GM19372 (cell line): ENCODE data around the gene UGT1A8.
"Not testable (repeated sequence)": the region's sequence is repeated elsewhere in the genome, so short reads cannot be mapped to it uniquely, and the experiment has no call there.

Source experiments
- ATAC-seq: cut with Tn5 transposase; IDR thresholded peaks from one replicate; pipeline ENCODE4 v1.9.1; 2021; ENCODE audit warnings: mild to moderate bottlenecking, low read depth, moderate library complexity; ENCODE audit not compliant: unreplicated experiment

UGT1A8 gene

GRCh38 chr2:233681521-233682099, 64.2 kb downstream of the UGT1A8 start, which contains the start of gene UGT1A7:
Gene UGT1A7, plus strand, starts transcription at chr2:233681901. Its CDS starts 37 bp downstream, at chr2:233681938.
- ATAC-seq = no peak

GRCh38 chr2:233684640-233685039, 67.2 kb downstream of the UGT1A8 start:
- no peak for ATAC-seq

GRCh38 chr2:233686928-233687327, 69.5 kb downstream of the UGT1A8 start:
- no peak for ATAC-seq

- no peak for ATAC-seq
Measured at GRCh38 chr2:233688341-233688740, 70.9 kb downstream of the UGT1A8 start.

GRCh38 chr2:233689031-233689430, 71.6 kb downstream of the UGT1A8 start:
- ATAC-seq = no peak

GRCh38 chr2:233689501-233689900, 72.1 kb downstream of the UGT1A8 start:
- ATAC-seq = no peak

GRCh38 chr2:233690444-233690843, 73.0 kb downstream of the UGT1A8 start:
- ATAC-seq = no peak

GRCh38 chr2:233691443-233692433, 74.3 kb downstream of the UGT1A8 start:
- no peak for ATAC-seq

- ATAC-seq = no peak
Measured at GRCh38 chr2:233692648-233693047, 75.2 kb downstream of the UGT1A8 start, which contains the start of gene UGT1A6. Gene UGT1A6, plus strand, starts transcription at chr2:233692890. Its CDS starts 115 bp downstream, at chr2:233693005.

GRCh38 chr2:233693963-233694362, 76.5 kb downstream of the UGT1A8 start:
- no peak for ATAC-seq

GRCh38 chr2:233698740-233699139, 81.3 kb downstream of the UGT1A8 start:
- ATAC-seq = no peak

GRCh38 chr2:233699424-233700027, 82.1 kb downstream of the UGT1A8 start:
- no peak for ATAC-seq

- ATAC-seq = no peak
Measured at GRCh38 chr2:233700028-233700635, 82.7 kb downstream of the UGT1A8 start.

- not testable (repeated sequence) for ATAC-seq
Measured at GRCh38 chr2:233700842-233701241, 83.4 kb downstream of the UGT1A8 start.

GRCh38 chr2:233702238-233702637, 84.8 kb downstream of the UGT1A8 start:
- no peak for ATAC-seq

- no peak for ATAC-seq
Measured at GRCh38 chr2:233705911-233706506, 88.6 kb downstream of the UGT1A8 start.

GRCh38 chr2:233706720-233707119, 89.3 kb downstream of the UGT1A8 start:
- ATAC-seq = no peak

- no peak for ATAC-seq
Measured at GRCh38 chr2:233707940-233708644, 90.7 kb downstream of the UGT1A8 start.

- no peak for ATAC-seq
Measured at GRCh38 chr2:233708942-233709341, 91.5 kb downstream of the UGT1A8 start.
